Erythroblast (primary cell): ENCODE measurements around the gene ALPL.

Experiments
- GATA1 ChIP-seq: IDR thresholded peaks from 2 replicates; pipeline ENCODE4 v1.6.1; 2011; ENCODE audit warnings: low read depth, mild to moderate bottlenecking, control low read depth, low read length, moderate library complexity
- POLR2A ChIP-seq: IDR thresholded peaks from 2 replicates; pipeline ENCODE4 v1.6.1; 2011; ENCODE audit warnings: mild to moderate bottlenecking, low read length

DNA sequence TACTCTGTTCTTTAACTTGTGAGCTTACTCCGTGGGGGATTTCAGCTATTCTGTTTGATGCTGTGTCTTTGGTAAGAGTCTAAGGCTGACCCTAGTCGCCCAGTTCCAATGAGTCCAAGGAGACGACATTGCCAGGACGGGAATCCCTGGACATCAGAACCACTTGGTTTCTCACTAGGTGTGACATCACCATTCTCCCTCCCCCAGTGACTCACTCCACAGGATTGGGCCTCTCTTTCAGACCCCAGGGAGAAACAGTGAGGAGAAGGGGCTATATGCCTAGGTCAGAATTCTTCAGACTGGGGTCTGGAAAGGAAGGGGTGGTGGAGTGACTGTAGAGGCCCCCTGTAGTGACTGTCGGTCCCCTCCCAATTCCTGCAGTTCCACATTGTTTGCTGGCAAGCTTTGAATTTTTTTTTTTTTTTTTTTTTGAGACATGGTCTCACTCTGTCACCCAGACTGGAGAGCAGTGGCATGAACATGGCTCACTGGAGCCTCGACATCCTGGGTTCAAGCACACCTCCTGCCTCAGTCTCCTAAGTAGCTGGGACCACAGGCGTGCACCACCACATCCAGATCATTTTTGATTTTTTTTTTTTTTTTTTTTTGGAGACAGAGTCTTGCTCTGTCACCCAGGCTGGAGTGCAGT, 21.3 kb downstream of the ALPL start:
- TF ChIP-seq POLR2A = no peak
- TF ChIP-seq GATA1 = no peak
